CD4-positive, alpha-beta T cell treated with Interleukin-15 for 1 hour (primary cell): ENCODE results near the gene A1BG.
A peak's percentile ranks its signal among the peaks of the same experiment; 100 is the strongest.

Experiments used
- DNase-seq: peaks from one replicate; pipeline ENCODE4 v3.0.0-alpha.2; 2020

A1BG gene, protein sequence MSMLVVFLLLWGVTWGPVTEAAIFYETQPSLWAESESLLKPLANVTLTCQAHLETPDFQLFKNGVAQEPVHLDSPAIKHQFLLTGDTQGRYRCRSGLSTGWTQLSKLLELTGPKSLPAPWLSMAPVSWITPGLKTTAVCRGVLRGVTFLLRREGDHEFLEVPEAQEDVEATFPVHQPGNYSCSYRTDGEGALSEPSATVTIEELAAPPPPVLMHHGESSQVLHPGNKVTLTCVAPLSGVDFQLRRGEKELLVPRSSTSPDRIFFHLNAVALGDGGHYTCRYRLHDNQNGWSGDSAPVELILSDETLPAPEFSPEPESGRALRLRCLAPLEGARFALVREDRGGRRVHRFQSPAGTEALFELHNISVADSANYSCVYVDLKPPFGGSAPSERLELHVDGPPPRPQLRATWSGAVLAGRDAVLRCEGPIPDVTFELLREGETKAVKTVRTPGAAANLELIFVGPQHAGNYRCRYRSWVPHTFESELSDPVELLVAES

DNA sequence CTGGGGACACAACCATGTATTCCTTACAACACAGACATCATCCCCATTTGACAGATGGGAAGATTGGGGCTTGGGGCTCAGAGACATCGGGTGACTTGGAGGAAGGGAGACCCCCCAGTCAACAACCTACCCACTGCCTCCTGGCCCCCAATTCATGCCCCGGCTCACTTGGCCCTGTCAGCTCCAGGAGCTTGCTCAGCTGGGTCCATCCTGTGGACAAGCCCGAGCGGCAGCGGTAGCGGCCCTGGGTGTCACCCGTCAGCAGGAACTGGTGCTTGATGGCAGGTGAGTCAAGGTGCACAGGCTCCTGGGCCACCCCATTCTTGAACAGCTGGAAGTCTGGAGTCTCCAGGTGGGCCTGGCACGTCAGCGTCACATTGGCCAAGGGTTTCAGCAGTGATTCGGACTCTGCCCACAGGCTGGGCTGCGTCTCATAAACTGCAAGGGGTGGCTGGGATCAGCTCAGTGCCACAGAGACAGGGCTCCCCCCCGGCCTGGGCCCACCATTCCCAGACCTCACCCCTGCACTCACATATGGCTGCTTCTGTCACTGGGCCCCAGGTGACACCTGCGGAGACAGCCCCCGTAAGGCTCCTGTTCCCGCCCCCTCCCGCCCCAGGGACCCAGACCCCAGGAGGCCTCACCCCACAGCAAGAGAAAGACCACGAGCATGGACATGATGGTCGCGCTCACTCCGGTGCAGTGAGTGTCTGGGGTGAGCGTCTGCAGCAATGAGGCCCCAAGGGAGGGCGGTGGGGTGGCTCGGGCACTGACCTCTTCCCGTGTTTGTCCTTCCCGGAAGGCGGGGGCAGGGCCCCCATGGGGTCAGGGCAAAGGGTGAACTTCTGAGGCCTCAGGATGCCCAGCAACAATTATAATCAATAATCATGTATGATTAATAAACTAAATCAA is at the start of gene A1BG:
Gene A1BG (minus strand): TSS at position 733 of the 912 bp plus-strand sequence. CDS start 55 bp downstream, at position 678.
- no peak for DNase-seq

DNA sequence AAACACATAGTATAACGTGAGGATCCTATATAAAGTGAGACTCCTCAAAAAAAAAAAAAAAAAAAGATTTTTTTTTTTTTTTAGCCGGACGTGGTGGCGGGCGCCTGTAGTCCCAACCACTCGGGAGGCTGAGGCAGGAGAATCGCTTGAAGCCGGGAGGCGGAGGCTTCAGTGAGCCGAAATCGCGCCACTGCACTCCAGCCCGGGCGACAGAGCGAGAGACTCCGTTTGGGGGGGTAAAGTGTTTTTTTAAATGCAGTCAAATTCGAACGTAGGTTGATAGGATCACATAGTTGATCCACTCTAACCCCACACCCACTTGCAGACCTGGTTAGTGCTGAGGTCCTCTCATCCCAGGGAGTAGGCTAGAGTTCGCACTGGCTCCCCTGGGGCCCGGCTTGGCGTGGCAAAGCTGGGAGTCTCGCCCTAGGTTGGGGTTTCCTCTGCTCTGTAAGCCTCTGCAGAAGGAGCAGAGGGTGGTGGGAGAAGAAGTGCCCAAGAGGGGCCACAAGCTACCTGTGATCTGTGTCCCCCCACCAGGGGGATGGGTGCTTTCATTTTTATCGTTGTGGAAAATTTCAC is 48.6 kb upstream of the A1BG start:
- DNase-seq = no peak

DNA sequence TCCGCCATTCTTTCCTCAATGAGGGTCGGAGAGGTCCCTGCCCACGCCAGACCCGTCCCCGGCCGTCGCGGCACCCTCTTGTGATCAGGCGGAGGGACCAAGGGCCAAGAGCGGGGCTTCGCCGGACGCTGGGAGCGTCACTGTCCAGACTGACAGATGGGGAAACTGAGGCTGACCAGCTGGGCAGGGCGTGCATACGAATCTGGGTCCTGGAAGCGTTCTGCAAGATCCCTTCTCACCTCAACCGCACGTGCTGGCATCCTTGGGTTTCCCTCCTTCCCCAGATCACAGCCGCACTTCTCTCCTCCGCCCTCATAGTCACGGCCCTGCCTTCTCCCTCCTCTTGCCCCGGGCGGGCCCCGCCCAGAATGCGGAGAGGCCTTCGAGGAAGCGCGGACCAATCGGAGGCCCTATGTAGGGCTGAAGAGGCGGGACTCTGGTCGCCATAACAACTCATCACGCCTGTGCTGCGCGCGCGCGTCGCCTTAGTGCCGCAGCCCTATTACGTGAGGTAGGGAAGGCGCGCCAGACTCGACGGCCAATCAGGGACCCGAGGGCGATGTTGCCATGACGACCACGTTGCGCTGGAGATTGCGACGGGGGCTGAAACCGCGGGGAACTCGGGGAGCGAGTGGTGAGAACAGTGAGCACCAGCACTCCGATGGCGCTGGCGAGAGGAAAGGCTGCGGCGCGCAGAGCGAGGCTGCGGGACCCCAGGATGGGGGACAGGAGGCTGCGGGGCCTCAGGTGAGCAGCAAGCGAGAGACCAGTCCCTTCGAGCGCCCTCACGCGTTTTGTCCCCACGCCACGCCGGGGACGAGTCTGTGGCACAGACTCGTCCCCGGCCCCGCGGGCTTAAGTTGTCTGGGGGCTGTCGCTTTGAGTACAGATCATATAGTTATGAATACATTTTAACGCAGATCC is 47.9 kb upstream of the A1BG start:
- peak; percentile 99 for DNase-seq

DNA sequence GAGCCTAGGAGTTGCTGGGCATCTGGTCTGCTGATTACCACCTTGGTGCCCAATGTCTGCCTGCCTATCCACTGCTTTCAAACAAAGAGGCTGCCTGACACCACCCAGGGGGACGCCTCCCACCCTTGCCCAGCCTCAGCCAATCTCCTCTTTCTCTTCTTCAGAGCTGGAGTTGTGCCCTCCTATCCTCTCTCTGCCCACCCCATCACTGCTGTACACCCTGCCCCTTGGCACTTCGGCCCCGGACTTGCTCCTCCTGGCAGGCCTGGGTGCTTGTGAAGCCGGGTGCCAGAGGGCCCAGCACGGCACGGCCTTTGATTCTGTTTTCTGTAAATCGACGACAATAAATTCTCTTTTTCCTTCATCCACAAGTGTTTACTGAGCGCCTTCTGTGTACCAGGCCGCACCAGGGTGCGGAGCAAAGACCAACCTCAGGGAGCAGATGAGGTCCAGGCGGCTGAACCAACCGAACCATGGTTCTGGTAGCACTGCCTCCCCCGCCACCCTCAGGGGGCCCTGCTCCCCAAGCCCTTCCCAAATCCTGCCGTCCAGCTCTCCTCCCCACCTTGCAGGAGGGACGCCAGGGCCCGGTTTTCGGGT is 47.1 kb upstream of the A1BG start:
- DNase-seq = no peak

DNA sequence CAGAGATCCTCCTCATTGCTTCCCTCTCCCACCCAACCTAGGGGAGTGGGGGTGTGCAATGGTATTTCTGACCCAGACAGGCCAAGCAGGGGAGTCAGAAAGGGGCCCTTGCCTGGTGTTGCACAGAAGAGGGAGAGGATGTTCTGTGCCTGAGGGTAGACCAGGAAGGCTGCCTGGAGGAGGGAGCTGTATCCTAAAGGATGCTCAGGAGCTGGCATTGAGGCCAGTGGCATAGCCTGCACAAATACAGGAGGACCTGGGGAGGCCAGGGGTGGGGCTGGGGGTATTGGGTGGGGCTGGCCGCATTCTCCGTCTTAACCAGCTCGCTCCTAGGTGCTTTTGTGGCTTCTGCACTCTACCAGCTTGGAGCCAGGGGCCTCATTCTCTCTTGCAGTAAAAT is 46.6 kb upstream of the A1BG start:
- DNase-seq = no peak

DNA sequence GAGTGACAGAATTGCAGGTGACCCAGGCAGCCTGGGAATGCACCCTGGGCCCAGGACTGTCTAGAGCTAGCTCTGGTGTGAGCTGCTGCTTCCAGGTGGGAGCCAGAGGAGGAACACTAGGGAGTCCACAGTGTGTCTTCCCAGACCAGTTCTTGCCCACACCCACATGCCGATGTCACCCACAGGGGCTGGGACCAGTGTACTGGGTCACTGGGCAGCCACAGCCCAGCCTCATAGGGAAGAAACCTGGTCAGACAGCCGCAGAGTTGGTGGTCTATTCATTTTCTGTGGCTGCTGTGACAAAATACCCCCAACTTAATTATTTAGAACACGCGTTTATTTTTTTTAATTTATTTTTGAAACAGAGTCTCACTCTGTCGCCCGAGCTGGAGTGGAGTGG is 45.3 kb upstream of the A1BG start:
- DNase-seq = no peak

DNA sequence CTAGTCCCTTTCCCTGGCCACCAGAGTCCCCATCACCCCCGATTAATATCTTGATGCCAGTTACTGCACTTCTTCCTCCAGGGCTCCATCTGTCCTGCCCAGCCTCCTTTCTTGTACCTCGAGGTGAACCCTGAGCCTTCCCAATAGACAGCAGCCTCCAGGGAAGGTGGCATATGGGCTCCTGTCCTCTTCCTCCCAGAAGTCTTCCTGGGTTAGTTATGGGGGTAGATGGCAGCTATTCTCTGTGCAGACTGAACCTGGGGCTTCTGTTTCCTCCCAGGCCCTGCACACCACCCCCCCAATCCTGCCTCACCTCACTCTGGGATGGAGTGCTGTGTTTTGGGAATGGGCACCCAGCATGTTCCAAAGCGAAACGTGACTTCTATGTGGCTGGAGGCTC is 44.8 kb upstream of the A1BG start:
- no peak for DNase-seq

DNA sequence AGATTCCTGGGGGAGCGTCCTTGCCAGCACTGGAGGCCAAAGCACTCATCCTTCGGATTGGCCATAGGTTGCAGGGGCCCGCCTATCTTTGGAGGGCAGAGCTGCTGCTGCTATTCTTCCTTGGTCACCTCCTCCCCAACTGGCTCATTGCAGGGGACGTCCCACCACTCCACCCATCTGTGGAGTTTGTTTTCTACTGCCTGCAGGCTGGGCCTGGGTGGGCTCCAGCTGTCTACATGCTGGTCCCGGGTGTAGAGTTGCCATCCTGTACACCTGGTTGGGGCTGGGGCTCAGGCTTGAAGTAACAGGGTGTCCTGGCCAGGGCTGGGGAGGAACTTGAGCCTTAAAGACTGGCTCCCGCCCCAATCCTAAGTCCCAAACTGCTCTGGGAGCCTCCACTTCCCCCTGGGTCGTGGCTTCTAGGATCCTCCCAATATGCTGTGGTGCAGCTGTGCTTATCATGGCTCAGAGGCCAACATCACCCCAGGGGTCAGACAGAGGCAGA is 44.3 kb upstream of the A1BG start:
- DNase-seq = no peak

DNA sequence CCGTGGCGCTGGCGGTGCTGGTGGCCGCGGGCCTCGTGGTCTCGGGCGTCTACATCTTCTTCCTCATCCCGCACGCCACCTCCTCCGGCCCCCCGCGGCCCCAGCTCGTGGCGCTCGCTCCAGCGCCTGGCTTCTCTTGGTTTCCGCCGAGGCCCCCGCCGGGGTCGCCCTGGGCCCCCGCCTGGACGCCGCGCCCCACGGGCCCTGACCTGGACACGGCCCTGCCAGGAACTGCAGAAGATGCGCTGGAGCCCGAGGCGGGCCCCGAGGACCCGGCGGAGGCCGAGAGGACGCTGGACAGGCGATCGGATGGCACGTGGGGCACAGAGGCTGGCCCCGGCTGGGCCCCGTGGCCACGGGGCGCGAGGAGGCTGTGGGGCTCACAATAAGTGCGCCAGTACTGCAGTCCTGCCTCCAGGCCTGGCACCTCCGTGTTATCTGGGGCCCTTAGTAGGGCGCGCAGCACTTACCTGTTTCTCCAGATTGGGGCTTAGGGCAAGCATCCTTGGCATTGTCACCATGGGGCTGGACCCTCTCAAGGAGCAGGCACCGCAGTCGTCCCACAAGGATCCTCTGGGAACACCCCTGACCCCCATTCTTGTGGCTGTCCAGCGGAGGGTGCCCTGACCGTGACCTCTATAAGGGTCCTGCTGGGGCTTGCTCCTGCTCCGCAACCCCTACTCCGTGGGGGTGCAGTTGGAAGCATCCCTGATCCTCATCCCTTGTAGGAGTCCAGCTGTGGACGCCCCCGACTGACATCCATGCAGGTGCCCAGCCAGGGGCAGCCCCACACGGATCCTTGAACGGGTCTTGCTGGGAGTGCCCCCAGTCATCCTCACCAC is 43.6 kb upstream of the A1BG start:
- no peak for DNase-seq

DNA sequence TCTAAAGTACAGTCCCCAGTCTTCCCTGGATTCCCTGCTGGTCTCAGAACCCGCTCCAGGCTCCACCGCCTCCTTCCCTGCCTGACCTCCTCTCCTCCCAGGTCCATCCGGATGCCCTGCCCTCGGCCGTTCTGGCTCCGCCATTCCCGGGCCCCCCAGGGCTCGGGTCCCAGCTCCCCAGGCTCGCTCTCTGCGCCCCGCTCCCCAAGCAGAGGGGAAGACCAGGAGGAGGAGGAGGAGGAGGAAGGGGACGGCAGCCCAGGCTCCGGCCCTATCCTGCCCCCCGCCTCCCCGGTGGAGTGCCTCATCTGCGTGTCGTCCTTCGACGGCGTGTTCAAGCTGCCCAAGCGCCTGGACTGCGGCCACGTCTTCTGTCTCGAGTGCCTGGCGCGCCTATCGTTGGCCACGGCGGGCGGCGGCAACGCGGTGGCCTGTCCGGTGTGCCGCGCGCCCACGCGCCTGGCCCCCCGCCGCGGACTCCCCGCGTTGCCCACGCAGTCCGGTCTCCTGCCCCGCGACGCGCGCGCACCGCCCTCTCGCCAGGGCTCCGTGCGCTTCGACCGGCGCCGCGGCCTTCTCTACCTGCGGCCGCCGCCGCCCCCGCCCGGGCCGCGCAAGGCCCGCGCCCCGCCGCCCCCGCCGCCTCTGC is 42.8 kb upstream of the A1BG start:
- DNase-seq = no peak

DNA sequence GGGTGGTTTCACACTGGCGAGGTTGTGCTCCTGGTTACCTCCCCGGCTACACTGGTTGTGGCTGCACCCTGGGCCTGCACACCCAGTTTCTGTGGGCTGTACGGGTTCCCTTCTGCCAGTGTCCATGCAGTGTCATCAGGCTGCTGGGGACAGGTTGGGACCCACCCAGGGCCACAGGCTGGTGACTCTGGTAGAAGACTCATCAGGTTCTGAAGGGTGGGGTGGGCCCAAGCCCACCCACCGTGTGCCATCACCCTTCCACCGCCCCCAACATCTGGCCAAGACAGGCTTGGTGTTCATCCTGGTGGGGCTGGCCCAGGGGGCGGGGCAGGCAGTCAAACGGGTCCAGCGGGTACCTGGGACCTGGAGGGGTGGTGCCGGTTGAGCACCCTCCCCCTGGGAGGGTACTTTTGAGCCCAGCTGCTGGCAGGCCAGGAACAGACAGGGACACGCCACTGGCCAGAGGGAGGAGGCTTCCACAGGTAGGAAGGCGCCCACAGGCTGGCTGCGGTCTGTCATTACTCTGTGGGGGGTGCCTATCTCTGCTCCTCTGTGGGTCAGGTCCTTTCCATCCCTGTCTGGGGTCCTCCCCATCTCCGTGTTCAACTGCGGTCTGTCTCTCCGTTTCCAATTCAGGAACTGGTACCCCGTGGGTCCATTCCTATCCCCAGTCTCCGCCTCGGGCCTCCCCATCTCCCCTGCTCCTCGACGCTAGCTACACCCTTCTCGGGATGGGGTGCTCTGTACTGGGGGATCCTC is 42.1 kb upstream of the A1BG start, which contains the start of gene RNF225:
Gene RNF225 (plus strand): TSS at position 437 of the 759 bp plus-strand sequence. CDS start 434 bp downstream, outside the sequence.
- DNase-seq = no peak

DNA sequence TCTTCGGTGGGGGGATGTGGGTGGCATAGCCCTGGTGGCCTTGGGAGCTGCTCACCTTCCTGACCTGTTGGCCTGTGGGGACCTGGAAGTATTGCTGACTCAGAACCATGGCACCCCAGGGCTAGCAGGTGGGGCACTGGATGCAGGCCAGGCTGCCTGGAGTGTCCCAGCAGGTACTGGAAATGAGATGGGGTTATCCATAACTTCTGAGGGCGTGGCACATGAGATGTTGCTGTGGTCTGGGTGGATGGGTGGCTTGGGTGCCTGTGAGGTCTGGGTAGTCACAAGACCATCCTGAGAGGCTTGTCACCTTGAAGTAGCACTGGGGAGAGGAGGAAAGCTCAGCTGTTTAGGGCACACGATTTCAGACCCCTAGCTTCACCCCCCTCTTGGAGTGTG is 41.5 kb upstream of the A1BG start:
- DNase-seq = no peak

DNA sequence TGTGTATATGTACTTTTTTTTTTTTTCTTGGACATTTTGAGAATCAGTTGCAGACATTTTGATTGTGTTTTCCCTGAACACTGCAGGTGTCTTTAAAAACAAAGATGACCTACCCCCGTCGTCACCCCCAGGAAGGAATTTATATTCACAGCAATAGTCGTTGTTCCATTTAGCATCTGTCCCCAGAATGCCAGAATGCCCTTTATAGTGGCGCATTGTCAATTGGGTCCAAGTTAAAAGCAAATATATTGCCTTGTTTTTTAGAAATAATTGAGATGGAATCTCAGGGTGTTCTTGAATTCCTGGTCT is 40.4 kb upstream of the A1BG start:
- no peak for DNase-seq

DNA sequence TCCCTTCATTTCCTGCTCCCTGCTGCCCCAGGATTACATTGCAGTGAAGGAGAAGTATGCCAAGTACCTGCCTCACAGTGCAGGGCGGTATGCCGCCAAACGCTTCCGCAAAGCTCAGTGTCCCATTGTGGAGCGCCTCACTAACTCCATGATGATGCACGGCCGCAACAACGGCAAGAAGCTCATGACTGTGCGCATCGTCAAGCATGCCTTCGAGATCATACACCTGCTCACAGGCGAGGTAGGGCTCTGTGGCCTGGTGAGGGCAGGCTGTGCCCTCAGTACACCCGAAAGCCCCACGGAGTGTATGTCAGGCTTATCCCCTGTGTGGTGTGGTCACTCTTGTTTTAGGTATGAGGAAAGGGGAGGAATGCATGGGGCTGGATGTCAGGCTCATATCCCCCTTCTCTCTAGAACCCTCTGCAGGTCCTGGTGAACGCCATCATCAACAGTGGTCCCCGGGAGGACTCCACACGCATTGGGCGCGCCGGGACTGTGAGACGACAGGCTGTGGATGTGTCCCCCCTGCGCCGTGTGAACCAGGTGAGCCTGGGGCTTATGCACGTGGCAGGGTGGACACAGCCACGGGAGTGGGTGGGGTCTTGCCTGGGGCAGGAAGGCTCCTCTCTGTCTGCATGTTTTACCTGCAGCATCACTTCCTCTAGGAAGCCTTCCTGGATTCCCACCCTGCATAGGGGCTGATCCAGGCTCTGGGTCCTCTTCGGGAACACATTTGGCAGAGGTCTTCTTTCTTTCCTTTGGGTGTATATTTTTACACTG is 39.8 kb upstream of the A1BG start:
- DNase-seq = no peak

DNA sequence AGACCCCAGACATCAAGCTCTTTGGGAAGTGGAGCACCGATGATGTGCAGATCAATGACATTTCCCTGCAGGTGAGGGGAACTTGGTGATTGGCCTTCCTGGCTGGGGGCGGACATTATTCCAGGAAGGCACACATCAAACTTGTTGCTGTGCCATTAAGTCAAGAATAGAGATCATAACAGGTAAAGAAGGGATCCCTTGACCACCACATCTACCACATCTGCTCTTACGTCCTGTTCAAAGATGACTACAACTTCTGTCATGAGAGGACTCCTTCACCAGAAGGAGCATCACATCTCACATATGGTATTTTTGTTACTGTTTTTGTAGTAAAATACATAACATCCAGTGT is 34.9 kb upstream of the A1BG start:
- DNase-seq = no peak

DNA sequence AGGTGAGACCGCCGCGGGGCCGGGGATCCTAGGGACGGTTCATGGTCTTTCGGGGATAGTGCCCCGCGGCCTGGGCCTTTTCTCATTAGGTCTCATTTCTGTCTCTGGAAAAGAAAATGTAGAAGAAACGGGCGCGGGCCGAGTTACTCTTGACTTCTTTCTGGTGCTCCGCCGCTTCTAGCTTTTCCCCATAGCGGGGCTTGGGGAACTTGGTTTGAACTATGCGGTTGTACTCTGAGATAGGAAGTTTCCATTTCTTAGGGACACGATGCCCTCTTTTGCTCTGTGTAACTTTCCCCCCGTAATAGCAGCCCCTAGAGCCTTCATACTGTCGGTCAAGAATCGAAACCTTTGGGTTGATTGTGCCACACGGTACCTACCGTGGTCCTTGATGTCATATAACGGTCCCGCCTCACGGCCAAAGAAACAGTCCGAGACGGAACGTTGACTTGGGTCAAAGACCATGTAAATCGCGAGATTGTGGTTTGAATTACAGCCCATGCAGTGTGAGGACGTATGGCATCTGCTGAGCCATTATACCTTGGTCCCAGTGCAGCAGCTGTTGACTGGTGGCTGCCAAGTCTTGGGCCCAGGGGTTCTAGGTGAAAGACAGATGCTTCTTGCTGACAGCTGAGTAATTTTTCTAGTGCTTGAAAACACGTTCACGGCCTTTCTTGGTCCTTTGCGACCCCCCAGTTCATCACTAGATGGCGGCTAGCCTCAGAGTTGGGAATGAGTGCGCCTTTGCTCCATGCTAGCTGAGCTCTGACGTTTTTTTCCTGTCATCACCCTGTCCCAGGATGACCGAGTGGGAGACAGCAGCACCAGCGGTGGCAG is 34.3 kb upstream of the A1BG start:
- no peak for DNase-seq

DNA sequence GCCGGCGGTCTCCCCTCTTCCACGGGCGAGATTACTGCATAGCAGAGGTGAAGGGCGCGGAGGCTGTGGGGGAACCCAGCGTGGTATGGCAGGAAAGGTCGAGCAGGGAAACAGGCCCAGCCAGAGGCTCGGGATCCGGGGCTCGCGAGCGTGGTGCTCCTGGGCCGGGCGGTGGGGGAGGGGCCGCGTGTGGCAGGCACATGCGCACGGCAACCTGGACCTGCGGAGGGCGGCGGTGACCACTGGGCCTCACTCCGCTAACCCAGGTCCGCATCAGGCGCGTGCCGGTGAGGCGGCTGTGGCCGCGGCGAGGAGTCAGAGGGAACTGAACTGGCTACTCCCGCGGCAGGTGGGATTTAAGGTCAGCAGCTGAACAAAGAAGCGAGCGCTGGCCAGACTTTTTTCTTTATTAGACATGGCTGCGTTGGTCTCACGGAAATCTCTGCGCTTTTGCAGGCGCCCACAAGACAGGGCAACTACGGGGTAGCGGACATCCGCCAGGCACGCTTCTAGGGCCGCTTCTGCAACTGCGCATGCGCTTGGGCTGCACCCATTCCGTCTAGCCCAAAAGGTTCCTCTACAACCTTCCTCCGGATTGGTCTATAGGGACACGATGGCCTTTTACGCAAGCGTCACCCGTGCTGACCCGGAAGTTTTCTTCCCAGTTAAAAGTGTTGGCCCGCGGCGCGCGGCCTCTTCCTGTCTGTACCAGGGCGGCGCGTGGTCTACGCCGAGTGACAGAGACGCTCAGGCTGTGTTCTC is 33.5 kb upstream of the A1BG start, which contains the start of gene RPS5:
Gene RPS5 (plus strand): TSS at position 694 of the 762 bp plus-strand sequence. CDS start 869 bp downstream, outside the sequence.
- DNase-seq = peak; percentile 99
